ENCODE results near the gene SLC25A47. TPM values are rescaled to one million over a fixed set of nuclear protein-coding genes. Genes with fewer than 3 reads are reported as not detected.

Gene SLC25A47
- not detected in 2 replicates for polyA plus RNA-seq

DNA sequence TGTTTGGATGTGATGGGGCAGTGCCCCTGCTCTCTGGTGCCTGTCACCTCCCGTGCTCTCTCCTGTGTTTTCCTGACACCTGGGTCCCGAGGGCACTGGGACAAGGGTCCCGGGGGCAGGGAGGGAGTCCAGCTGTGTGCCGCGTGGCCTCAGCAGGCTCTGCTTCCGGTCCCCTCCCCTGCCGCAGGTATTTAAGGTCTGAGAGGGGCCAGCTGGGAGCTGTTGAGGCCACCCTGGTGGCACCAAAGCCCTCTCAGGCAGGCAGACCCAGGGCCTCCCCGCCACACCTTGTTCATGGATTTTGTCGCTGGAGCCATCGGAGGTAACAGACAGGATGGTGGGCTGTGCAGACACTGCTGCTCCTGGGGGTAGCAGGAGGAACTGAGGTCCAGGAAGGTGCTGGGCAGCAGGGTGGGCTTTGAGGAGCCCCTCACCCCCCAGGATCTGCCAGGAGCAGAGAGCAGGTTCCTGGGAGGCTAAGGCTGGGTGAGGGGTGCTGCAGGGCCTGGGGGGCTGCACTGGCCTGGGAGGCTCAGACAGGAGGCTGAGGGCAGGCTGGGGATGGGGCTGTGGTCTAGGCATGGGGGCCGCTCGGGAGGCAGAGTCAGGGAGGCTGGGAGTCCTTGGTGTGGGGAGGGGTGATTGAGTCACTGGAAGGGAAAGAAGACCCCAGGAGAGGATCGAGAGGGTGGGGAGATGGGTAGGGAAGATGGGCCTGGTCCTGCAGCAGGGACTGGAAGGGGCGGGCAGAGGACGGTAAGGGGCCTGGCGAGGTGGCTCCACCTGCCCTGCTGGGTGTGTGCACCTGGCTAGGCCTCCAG is at the start of gene SLC25A47:
TSS of gene SLC25A47 (plus strand) at position 219 of the 821 bp plus-strand sequence. CDS start at position 295, 76 bp downstream.

DNA sequence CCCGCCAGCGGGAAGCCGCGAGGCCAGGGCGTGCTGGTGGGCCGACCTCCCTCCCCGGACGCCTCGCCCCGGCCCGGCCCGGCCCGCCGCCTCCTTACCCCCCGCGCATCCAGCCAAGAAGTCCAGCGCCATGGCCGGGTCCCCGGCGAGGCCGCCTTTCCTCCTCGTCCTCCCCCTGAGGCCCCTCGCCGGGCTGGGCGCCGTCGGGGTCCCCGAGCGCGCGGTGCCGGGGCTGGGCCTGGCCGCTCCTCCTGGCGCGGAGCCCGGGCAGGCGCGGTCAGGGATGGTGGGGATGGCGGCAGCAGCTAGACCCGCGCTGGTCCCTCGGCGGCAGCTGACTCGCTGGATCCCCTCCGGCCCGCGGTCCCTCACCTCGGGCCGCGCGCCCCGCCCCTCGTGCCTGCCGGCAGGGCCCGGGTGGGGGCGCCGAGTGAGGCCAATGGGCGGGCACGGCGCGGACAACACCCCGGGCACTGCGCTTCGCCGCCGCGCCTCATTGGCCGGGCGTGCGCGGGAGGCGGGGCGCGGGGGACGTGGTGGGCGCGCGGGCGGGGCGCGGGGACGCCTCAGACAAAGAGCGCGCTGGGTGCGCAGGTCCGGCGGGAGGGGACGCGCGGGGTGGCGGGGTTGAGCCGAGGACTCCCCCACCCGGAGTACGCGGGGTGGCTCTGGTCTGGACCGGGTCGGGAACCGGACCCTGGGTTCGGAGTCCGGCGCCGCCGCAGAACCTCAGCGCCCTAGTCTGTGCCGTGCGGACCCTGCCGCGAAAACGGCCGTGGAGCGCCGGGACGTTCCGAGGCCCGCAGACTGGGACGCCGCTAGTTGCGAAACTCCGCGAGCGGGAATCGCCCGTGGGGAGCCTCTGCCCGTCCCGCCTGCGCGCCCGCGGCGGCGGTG is 16.8 kb upstream of the SLC25A47 start, which contains the start of gene SLC25A29:
TSS of gene SLC25A29 (minus strand) at position 344 of the 897 bp plus-strand sequence. CDS start at position 132, 212 bp downstream.

DNA sequence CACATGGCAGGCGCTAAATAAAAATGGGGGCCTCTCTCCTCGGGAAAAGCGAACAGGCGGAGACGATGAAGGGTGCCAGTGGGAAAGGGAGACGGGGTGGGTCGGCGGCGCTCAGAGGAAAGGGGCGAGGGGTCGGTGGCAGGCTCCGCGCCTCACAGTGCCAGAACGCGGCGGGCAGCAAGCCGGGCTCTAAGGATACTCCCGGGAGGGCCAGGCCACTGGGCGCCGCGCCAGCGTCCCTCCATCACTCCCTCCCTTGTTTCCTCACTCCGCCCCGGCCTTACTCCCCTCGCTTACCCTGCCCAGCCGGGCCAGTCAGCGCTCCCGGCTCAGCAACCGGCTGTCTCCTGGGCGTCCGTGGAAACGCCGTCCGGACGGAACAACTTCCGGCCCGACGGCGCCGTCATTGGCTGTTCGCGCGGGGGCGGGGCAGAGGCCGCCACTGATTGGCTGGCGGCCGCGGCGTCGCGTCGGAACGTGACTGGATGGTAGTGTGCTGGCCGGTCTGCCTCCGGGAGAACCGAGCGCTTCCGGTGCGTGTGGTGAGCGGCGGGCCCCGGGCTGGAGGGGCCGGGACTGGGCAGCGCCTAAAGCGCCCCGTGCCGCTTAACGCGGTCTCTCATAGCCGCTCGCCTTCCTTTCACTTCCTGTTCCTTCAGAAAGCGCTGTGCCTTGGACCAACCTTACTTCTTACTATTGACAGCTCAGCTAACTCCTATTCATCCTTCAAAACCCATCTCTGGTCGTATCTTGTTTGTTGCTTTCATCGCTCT is 53.0 kb downstream of the SLC25A47 start, which contains the start of gene WDR25:
TSS of gene WDR25 (plus strand) at position 523 of the 773 bp plus-strand sequence.

Other genes starting within 250 kb of the SLC25A47 start
- gene DEGS2, start 163.7 kb upstream of the SLC25A47 start, polyA plus RNA-seq: 1.2 TPM in 1 of 2 replicates, not detected in the other
- 31.4 and 35.1 TPM in 2 replicates for gene YY1, start 84.2 kb upstream of the SLC25A47 start, polyA plus RNA-seq
- gene SLC25A29, start 16.9 kb upstream of the SLC25A47 start, polyA plus RNA-seq: 0.46 TPM in 1 of 2 replicates, not detected in the other
- gene WDR25, start 53.1 kb downstream of the SLC25A47 start, polyA plus RNA-seq: 2.7 and 5.5 TPM in 2 replicates

All from Purkinje cell (primary cell).